Measurements from ENCODE around the gene DNAJC9. TPM values are rescaled to one million over a fixed set of nuclear protein-coding genes. Genes with fewer than 3 reads are reported as not detected.
"Not testable (repeated sequence)": the region's sequence is repeated elsewhere in the genome, so short reads cannot be mapped to it uniquely, and the experiment has no call there.

Gene DNAJC9
- 10 to 100 TPM; 29.4 to 32.0 (median 30.6) TPM for polyA plus RNA-seq (ENCODE audit: insufficient read length in 4 of 4)

GRCh38 chr10:73246646-73247508 lies at the start of gene DNAJC9:
DNAJC9 (minus strand) TSS chr10:73247255; CDS start chr10:73247189, 66 bp downstream.
- peak; percentile 89 to 95 (median 90) for DNase-seq (ENCODE audit: low read depth in 4 of 4, low spot score in 3 of 4)

GRCh38 chr10:73293461-73293860 lies 46.4 kb upstream of the DNAJC9 start:
- no peak for DNase-seq (ENCODE audit: low read depth in 4 of 4, low spot score in 3 of 4)

- no peak for DNase-seq (ENCODE audit: low read depth in 4 of 4, low spot score in 3 of 4)
These were observed 42.9 kb upstream of the DNAJC9 start for GRCh38 chr10:73289958-73290357.

GRCh38 chr10:73287441-73287840 lies 40.4 kb upstream of the DNAJC9 start:
- no peak for DNase-seq (ENCODE audit: low read depth in 4 of 4, low spot score in 3 of 4)

GRCh38 chr10:73281097-73281496 lies 34.0 kb upstream of the DNAJC9 start:
- no peak for DNase-seq (ENCODE audit: low read depth in 4 of 4, low spot score in 3 of 4)

GRCh38 chr10:73264423-73264822 lies 17.4 kb upstream of the DNAJC9 start:
- no peak for DNase-seq (ENCODE audit: low read depth in 4 of 4, low spot score in 3 of 4)

- no peak for DNase-seq (ENCODE audit: low read depth in 4 of 4, low spot score in 3 of 4)
These were observed 16.8 kb upstream of the DNAJC9 start for GRCh38 chr10:73263693-73264347.

GRCh38 chr10:73262880-73263555 lies 16.0 kb upstream of the DNAJC9 start:
- no peak for DNase-seq (ENCODE audit: low read depth in 4 of 4, low spot score in 3 of 4)

GRCh38 chr10:73262105-73262730 lies 15.2 kb upstream of the DNAJC9 start:
- DNase-seq (ENCODE audit: low read depth in 4 of 4, low spot score in 3 of 4), result no peak

- DNase-seq (ENCODE audit: low read depth in 4 of 4, low spot score in 3 of 4), result no peak
These were observed 14.4 kb upstream of the DNAJC9 start for GRCh38 chr10:73261362-73261995.

- not testable (repeated sequence) for DNase-seq (ENCODE audit: low read depth in 4 of 4, low spot score in 3 of 4)
These were observed 11.6 kb upstream of the DNAJC9 start for GRCh38 chr10:73258612-73259011.

- DNase-seq (ENCODE audit: low read depth in 4 of 4, low spot score in 3 of 4), result no peak
These were observed 6.1 kb upstream of the DNAJC9 start for GRCh38 chr10:73253225-73253555.

- DNase-seq (ENCODE audit: low read depth in 4 of 4, low spot score in 3 of 4), result peak; percentile 93 to 94 (median 94)
These were observed 5.6 kb upstream of the DNAJC9 start, which contains the start of gene MRPS16 for GRCh38 chr10:73252445-73253224. MRPS16 (minus strand) TSS chr10:73252644; CDS start chr10:73252482, 162 bp downstream.

GRCh38 chr10:73251683-73252444 lies 4.8 kb upstream of the DNAJC9 start:
- no peak for DNase-seq (ENCODE audit: low read depth in 4 of 4, low spot score in 3 of 4)

GRCh38 chr10:73248259-73248724 lies 1.2 kb upstream of the DNAJC9 start:
- no peak for DNase-seq (ENCODE audit: low read depth in 4 of 4, low spot score in 3 of 4)

GRCh38 chr10:73247509-73248258 lies 629 bp upstream of the DNAJC9 start:
- no peak for DNase-seq (ENCODE audit: low read depth in 4 of 4, low spot score in 3 of 4)

GRCh38 chr10:73246322-73246645 lies 771 bp downstream of the DNAJC9 start:
- DNase-seq (ENCODE audit: low read depth in 4 of 4, low spot score in 3 of 4), result no peak

GRCh38 chr10:73244866-73245477 lies 2.1 kb downstream of the DNAJC9 start:
- no peak for DNase-seq (ENCODE audit: low read depth in 4 of 4, low spot score in 3 of 4)
